OCI-LY1 (cell line): Measurements from ENCODE around the gene CENPA.

Source experiments
- CTCF ChIP-seq: fragments of 200-600 bp; sonication (generic), shearing (Covaris generic); IDR thresholded peaks from 2 replicates; pipeline ENCODE4 v1.5.1; 2017; ENCODE audit warnings: mild to moderate bottlenecking, antibody characterized with exemption, low read length, moderate library complexity, mixed read lengths
- EZH2 ChIP-seq: fragments of 200-600 bp; sonication (generic), shearing (Covaris generic); IDR thresholded peaks from 2 replicates; pipeline ENCODE4 v1.8.0; 2017; ENCODE audit warnings: borderline replicate concordance, mixed run types, mild to moderate bottlenecking, antibody characterized with exemption, low read length, moderate library complexity, mixed read lengths

GRCh38 chr2:26786207-26787028, 562 bp downstream of the CENPA start:
- TF ChIP-seq CTCF (no peak), EZH2 (no peak)
